C4-2B (cell line): ENCODE results near the gene ACTR3.
"Not testable (repeated sequence)": the region's sequence is repeated elsewhere in the genome, so short reads cannot be mapped to it uniquely, and the experiment has no call there.

ENCODE experiments used
- H3K27ac ChIP-seq: fragments of 450-650 bp; 2 replicates; pipeline ENCODE4 v1.5.1; 2017
- CTCF ChIP-seq: fragments of 450-650 bp; conservative IDR thresholded peaks from 2 replicates; pipeline ENCODE4 v1.5.1; 2017; ENCODE audit warnings: mild to moderate bottlenecking
- ZFX ChIP-seq: fragments of 450-650 bp; IDR thresholded peaks from 2 replicates; pipeline ENCODE4 v1.6.1; 2017

ACTR3 gene

DNA sequence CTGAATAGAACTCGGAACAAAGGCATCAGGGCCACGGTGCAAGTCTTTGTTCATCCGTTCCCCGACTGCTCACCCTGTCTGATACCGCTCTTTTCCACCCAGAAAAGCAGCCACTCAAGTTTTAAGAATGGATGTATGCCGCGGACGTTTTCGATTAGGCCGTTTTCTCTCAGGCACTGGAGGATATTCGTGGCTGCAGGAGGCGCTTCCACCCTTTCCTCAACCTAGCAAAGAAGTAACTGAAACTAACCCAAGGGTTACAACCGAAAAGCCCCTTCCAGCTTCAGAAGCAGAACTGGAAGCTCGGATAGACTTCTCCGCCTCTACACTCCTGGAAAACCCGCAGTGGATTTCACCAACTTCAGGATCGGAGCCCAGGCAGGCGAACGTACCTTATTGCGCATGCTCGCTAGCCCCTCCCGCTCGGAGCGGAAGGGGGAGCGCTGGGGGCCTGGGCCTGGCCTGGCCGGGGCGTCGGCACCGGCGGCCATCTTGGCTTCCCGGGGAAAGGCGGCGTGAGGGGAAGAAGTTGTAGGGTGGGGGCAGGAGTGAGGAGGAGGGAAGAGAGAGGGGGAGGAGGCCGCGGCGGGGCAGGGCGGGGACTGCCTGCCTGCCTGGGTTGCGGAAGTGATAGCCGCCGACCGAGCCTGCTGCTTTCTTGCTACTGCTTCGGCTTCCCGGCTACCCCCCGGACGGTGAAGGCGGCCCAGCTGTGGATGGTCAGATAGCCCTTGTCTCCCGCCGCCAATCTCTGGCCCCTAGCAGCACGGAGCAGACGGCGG lies at the start of gene ACTR3:
ACTR3 (plus strand) TSS at position 619 of the 782 bp plus-strand sequence. CDS start 191 bp downstream, outside the sequence.
- TF ChIP-seq ZFX (no peak), CTCF (no peak)

GRCh38 chr2:113840518-113840917 lies 49.4 kb upstream of the ACTR3 start:
- no peak overlapping the region for H3K27ac ChIP-seq
- TF ChIP-seq CTCF, result no peak
- TF ChIP-seq ZFX, result no peak

More for the DNA sequence above, at the start of gene ACTR3:
- peak within 1 kb of the TSS; percentile 95 for H3K27ac ChIP-seq

DNA sequence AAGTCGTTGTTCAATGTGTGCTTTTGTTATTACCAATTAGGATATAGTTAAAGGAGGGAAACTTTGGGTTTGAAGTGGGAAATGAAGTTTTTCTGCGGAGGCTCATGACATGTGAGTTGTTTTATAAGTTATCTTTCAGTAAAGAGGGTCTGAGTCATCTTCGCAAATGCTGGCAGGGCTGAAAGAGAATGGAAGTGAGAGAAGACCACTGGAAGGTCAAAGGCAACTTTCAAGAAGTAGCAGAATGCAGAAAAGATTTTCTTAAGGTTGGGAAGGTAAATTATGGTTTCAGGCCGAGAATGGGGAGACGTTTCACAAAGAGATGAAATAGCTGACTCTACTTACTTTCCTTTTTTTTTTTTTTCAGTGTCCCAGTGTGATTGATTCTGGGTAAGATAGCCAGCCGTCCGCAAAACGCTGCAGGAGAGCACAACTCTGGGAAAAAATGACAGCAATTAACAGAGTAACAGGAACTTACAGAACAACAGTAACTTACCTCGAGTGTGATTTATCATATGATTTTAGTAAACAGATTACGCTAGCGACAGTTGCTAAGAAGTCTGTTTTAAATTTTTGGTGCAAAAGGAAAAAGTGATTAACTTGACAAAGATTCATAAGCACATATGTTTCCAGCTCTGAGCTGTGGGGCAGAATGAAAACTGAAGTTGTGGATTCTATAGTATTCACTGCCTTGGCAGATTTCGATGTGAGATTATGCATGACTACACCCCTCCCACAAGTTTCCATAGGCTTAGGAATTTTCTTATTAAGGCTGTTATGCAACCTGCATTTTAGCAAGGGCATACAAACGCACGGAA lies 46.8 kb upstream of the ACTR3 start:
- TF ChIP-seq ZFX (no peak), CTCF (no peak)
- H3K27ac ChIP-seq, result no peak overlapping the region

DNA sequence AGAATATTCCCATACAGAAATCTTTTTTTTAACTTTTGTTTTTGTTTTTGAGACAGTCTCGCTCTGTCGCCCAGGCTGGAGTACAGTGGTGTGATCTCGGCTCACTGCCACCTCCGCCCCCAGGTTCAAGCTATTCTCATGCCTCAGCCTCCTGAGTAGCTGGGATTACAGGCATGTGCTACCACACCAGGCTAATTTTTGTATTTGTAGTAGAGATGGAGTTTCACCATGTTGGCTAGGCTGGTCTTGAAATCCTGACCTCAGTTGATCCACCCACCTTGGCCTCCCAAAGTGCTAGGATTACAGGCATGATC lies 46.2 kb upstream of the ACTR3 start:
- H3K27ac ChIP-seq, result not testable (repeated sequence)

- TF ChIP-seq CTCF (no peak), ZFX (no peak)
- H3K27ac ChIP-seq, result no peak overlapping the region
Observed at GRCh38 chr2:113845261-113845660, 44.6 kb upstream of the ACTR3 start.

GRCh38 chr2:113845796-113846195 lies 44.1 kb upstream of the ACTR3 start:
- not testable (repeated sequence) for H3K27ac ChIP-seq

DNA sequence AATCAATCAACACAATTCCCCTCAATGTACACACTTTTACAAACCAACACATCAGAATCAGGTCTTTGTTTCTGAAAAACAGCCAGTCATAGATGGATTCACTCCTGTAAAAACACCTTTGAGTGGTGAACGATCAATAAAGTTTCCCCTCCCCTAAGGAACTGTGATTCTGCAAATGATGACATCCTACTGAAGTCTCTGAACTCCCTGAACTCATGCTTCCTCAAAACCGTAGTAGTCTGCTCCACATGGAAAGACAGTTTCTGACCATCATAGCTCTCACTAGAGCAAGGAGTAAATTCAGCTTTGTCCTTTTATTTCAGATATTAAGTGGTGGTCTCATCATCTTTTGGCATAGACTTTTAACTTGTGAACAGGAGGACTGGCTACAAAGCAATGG lies 43.5 kb upstream of the ACTR3 start:
- TF ChIP-seq CTCF, result no peak
- no peak for TF ChIP-seq ZFX
- no peak overlapping the region for H3K27ac ChIP-seq

DNA sequence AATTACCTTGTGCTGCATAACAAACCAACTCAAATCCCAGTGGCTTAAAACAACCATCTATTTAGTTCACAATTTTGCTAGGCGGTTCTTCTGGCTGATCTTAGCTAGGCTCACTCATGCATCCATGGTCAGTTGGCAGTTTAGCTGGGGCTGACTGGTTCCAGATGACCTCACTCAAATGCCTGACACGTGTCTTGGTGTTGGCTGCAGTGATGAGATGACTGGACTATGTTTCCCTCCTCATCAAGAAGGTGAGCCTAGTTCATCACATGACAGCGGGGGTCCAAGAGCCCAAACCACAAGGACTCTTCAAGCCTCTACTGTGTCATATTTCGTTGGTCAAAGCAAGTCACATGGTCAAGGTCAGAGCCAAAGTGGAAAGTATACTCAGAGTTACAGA lies 42.7 kb upstream of the ACTR3 start:
- H3K27ac ChIP-seq, result no peak overlapping the region
- TF ChIP-seq CTCF (no peak), ZFX (no peak)
